Suprapubic skin (tissue), 4 donors: Measurements from ENCODE around the gene NFIA. TPM values are rescaled to one million over a fixed set of nuclear protein-coding genes. Genes with fewer than 3 reads are reported as not detected.

Experiments
- DNase-seq, 2 donors: peaks; one replicate each; pipeline ENCODE4 v3.0.0-alpha.2; 2019; ENCODE audit warnings: low spot score in 2 of 2
- H3K27ac ChIP-seq: fragments of 200-600 bp; sonication (generic); one replicate; pipeline ENCODE4 v1.5.1; 2019
- H3K27me3 ChIP-seq: fragments of 200-600 bp; sonication (generic); one replicate; pipeline ENCODE4 v1.5.1; 2019
- H3K36me3 ChIP-seq: fragments of 200-600 bp; sonication (generic); one replicate; pipeline ENCODE4 v1.5.1; 2019
- H3K4me1 ChIP-seq: fragments of 200-600 bp; sonication (generic); one replicate; pipeline ENCODE4 v1.5.1; 2019
- H3K4me3 ChIP-seq: fragments of 200-600 bp; sonication (generic); one replicate; pipeline ENCODE4 v1.5.1; 2019; ENCODE audit warnings: mild to moderate bottlenecking
- H3K9me3 ChIP-seq: fragments of 200-600 bp; sonication (generic); one replicate; pipeline ENCODE4 v1.5.1; 2019
- CTCF ChIP-seq, 2 donors: fragments of 200-600 bp in 1 of 2; fragments of 450-650 bp in 1 of 2; sonication (generic) in 1 of 2; IDR thresholded peaks; one replicate each; pipeline ENCODE4 v1.5.1; 2016 to 2019; ENCODE audit warnings: antibody characterized with exemption in 2 of 2, mild to moderate bottlenecking in 1 of 2, moderate library complexity in 1 of 2
- EP300 ChIP-seq: sonication (generic); formaldehyde crosslinking; IDR thresholded peaks from one replicate; pipeline ENCODE4 v1.6.1; 2017; ENCODE audit warnings: antibody characterized with exemption
- POLR2A ChIP-seq, 2 donors: fragments of 450-650 bp; IDR thresholded peaks; one replicate each; pipeline ENCODE4 v1.6.1; 2017; ENCODE audit warnings: antibody characterized with exemption in 2 of 2, mild to moderate bottlenecking in 2 of 2, moderate library complexity in 2 of 2
- POLR2AphosphoS5 ChIP-seq, 3 donors: sonication (generic); formaldehyde crosslinking; IDR thresholded peaks; one replicate each; pipeline ENCODE4 v1.6.1; 2017; ENCODE audit warnings: antibody characterized with exemption in 3 of 3
- WGBS: methylation state at CpG from one replicate; pipeline ENCODE4 v1.1.5; 2018; 5-methylcytosine and 5-hydroxymethylcytosine counted together
- total RNA-seq, 4 donors: library from RNA; depleted of rRNA; stranded (reverse); fragments of >200 nt; gene quantifications; one replicate each; pipeline ENCODE4 v1.1.0, GENCODE V29; 2016

The NFIA gene
- total RNA-seq, 4 donors from 2014 or later, result 30.1 to 54.2 (median 48.2) TPM

GRCh38 chr1:61480273-61480935 lies 398.0 kb downstream of the NFIA start:
- no peaks in the 10 kb centered on the region for H3K27me3 ChIP-seq
- TF ChIP-seq CTCF (IDR thresholded peaks at IDR 0.05), result no peak
- TF ChIP-seq POLR2A (IDR thresholded peaks at IDR 0.05), result no peak
- no peak for TF ChIP-seq EP300
- TF ChIP-seq POLR2AphosphoS5 (IDR thresholded peaks at IDR 0.05), result no peak
- peaks cover 23% of the 10 kb centered on the region for H3K4me1 ChIP-seq
- no peaks in the 10 kb centered on the region for H3K9me3 ChIP-seq
- no peaks in the 10 kb centered on the region for H3K36me3 ChIP-seq
- peak overlapping the region; percentile 68 for H3K27ac ChIP-seq
- DNase-seq, result no peak
- H3K4me3 ChIP-seq, result no peak overlapping the region
- WGBS, result 65% methylated on average over 4 of the region's 4 CpGs

GRCh38 chr1:61481315-61481715 lies 399.0 kb downstream of the NFIA start:
- Histone ChIP-seq H3K36me3 (no peaks in the 10 kb centered on the region), H3K4me1 (peaks cover 23% of the 10 kb centered on the region), H3K9me3 (no peaks in the 10 kb centered on the region), H3K4me3 (no peak overlapping the region), H3K27ac (peak overlapping the region; percentile 68), H3K27me3 (no peaks in the 10 kb centered on the region)
- WGBS, result 27% methylated on average over 3 of the region's 3 CpGs
- no peak for DNase-seq
- TF ChIP-seq POLR2A (IDR thresholded peaks at IDR 0.05) (no peak), POLR2AphosphoS5 (IDR thresholded peaks at IDR 0.05) (no peak)

GRCh38 chr1:61482170-61482734 lies 399.9 kb downstream of the NFIA start:
- Histone ChIP-seq H3K36me3 (no peaks in the 10 kb centered on the region), H3K27ac (no peak overlapping the region), H3K4me3 (no peak overlapping the region), H3K27me3 (no peaks in the 10 kb centered on the region), H3K9me3 (no peaks in the 10 kb centered on the region), H3K4me1 (peaks cover 23% of the 10 kb centered on the region)
- TF ChIP-seq POLR2A (IDR thresholded peaks at IDR 0.05) (no peak), EP300 (no peak), POLR2AphosphoS5 (IDR thresholded peaks at IDR 0.05) (no peak), CTCF (IDR thresholded peaks at IDR 0.05) (no peak)
- 47% methylated on average over 7 of the region's 7 CpGs for WGBS
- DNase-seq, result no peak

GRCh38 chr1:61486783-61487536 lies 404.6 kb downstream of the NFIA start:
- no peak for DNase-seq
- H3K27me3 ChIP-seq, result no peaks in the 10 kb centered on the region
- 52% methylated on average over 4 of the region's 4 CpGs for WGBS
- no peak overlapping the region for H3K27ac ChIP-seq
- peaks cover 6% of the 10 kb centered on the region for H3K4me1 ChIP-seq
- H3K4me3 ChIP-seq, result no peak overlapping the region
- H3K9me3 ChIP-seq, result no peaks in the 10 kb centered on the region
- no peak for TF ChIP-seq POLR2A (IDR thresholded peaks at IDR 0.05)
- TF ChIP-seq CTCF (IDR thresholded peaks at IDR 0.05), result no peak
- TF ChIP-seq EP300, result no peak
- TF ChIP-seq POLR2AphosphoS5 (IDR thresholded peaks at IDR 0.05), result no peak
- H3K36me3 ChIP-seq, result no peaks in the 10 kb centered on the region

- H3K27me3 ChIP-seq, result no peaks in the 10 kb centered on the region
- H3K27ac ChIP-seq, result no peak overlapping the region
- no peak overlapping the region for H3K4me3 ChIP-seq
- H3K9me3 ChIP-seq, result no peaks in the 10 kb centered on the region
- H3K36me3 ChIP-seq, result no peaks in the 10 kb centered on the region
- DNase-seq, result no peak
- TF ChIP-seq EP300, result no peak
- no peak for TF ChIP-seq POLR2AphosphoS5 (IDR thresholded peaks at IDR 0.05)
- TF ChIP-seq CTCF (IDR thresholded peaks at IDR 0.05), result no peak
- TF ChIP-seq POLR2A (IDR thresholded peaks at IDR 0.05), result no peak
- H3K4me1 ChIP-seq, result no peaks in the 10 kb centered on the region
- WGBS, result 81% methylated on average over 6 of the region's 6 CpGs
Measured at GRCh38 chr1:61487801-61488200, 405.4 kb downstream of the NFIA start.
